MM.1S (cell line): ENCODE data around the gene GAS7.

ENCODE experiments used
- DNase-seq: peaks from one replicate; pipeline ENCODE4 v3.0.0-alpha.2; 2015
- H2AFZ ChIP-seq: fragments of 300-600 bp; sonication (generic); 2 replicates; pipeline ENCODE4 v1.6.0; 2016; ENCODE audit warnings: antibody characterized with exemption, low read length
- H3F3A ChIP-seq: fragments of 300-600 bp; sonication (generic); 2 replicates; pipeline ENCODE4 v1.6.1; 2016; ENCODE audit warnings: mild to moderate bottlenecking, antibody characterized with exemption, low read length, moderate library complexity, mixed read lengths; ENCODE audit not compliant: insufficient read depth
- H3K27ac ChIP-seq: fragments of 300-600 bp; sonication (generic); 2 replicates; pipeline ENCODE4 v1.5.1; 2016; ENCODE audit warnings: mild to moderate bottlenecking, low read length
- H3K27me3 ChIP-seq: fragments of 300-600 bp; sonication (generic); replicated peaks from 2 replicates; pipeline ENCODE4 v1.6.0; 2016; ENCODE audit warnings: low read length; ENCODE audit not compliant: insufficient read depth
- H3K36me3 ChIP-seq: fragments of 300-600 bp; sonication (generic); replicated peaks from 2 replicates; pipeline ENCODE4 v1.6.1; 2016; ENCODE audit warnings: mild to moderate bottlenecking, low read length, mixed read lengths; ENCODE audit not compliant: insufficient read depth
- H3K4me1 ChIP-seq: fragments of 300-600 bp; sonication (generic); 2 replicates; pipeline ENCODE4 v1.6.1; 2016; ENCODE audit warnings: low read length, mixed read lengths
- H3K4me2 ChIP-seq: fragments of 300-600 bp; sonication (generic); 2 replicates; pipeline ENCODE4 v1.6.0; 2016; ENCODE audit warnings: low read depth, low read length
- H3K4me3 ChIP-seq: fragments of 300-600 bp; sonication (generic); 2 replicates; pipeline ENCODE4 v1.5.1; 2016; ENCODE audit warnings: low read length, mixed read lengths
- H3K79me2 ChIP-seq: fragments of 300-600 bp; sonication (generic); 2 replicates; pipeline ENCODE4 v1.6.1; 2016; ENCODE audit warnings: mixed run types, low read length, mixed read lengths
- H3K9ac ChIP-seq: fragments of 300-600 bp; sonication (generic); 2 replicates; pipeline ENCODE4 v1.6.1; 2016; ENCODE audit warnings: low read length, mixed read lengths
- H3K9me2 ChIP-seq: fragments of 300-600 bp; sonication (generic); replicated peaks from 2 replicates; pipeline ENCODE4 v1.6.1; 2016; ENCODE audit warnings: mild to moderate bottlenecking, low read length, mixed read lengths; ENCODE audit not compliant: insufficient read depth
- H3K9me3 ChIP-seq: fragments of 300-600 bp; sonication (generic); replicated peaks from 2 replicates; pipeline ENCODE4 v1.6.1; 2016; ENCODE audit warnings: mild to moderate bottlenecking, low read length, mixed read lengths; ENCODE audit not compliant: insufficient read depth
- H4K20me1 ChIP-seq: fragments of 300-600 bp; sonication (generic); 2 replicates; pipeline ENCODE4 v1.6.1; 2016; ENCODE audit warnings: mild to moderate bottlenecking, low read length, moderate library complexity, mixed read lengths; ENCODE audit not compliant: insufficient read depth
- CTCF ChIP-seq: fragments of 300-600 bp; sonication (generic); IDR thresholded peaks from 2 replicates; pipeline ENCODE4 v1.5.1; 2016; ENCODE audit warnings: antibody characterized with exemption, low read length, mixed read lengths
- EZH2 ChIP-seq: fragments of 300-600 bp; sonication (generic); optimal IDR thresholded peaks from 2 replicates; pipeline ENCODE3; 2017; ENCODE audit warnings: low read depth, mild to moderate bottlenecking, antibody characterized with exemption, low read length, mixed read lengths
- EZH2phosphoT487 ChIP-seq: fragments of 300-600 bp; sonication (generic); IDR thresholded peaks from 2 replicates; pipeline ENCODE4 v1.6.1; 2018; ENCODE audit warnings: antibody characterized with exemption, low read length

Gene GAS7

GRCh38 chr17:9958586-9959281 is 239.7 kb downstream of the GAS7 start:
- H3K79me2 ChIP-seq = no peaks in the 10 kb centered on the region
- no peaks in the 10 kb centered on the region for H3F3A ChIP-seq
- no peak for DNase-seq
- no peak overlapping the region for H3K4me2 ChIP-seq
- H3K9me2 ChIP-seq = no peaks in the 10 kb centered on the region
- no peak overlapping the region for H3K27ac ChIP-seq
- no peak for TF ChIP-seq EZH2
- no peak for TF ChIP-seq EZH2phosphoT487
- no peak for TF ChIP-seq CTCF
- H3K36me3 ChIP-seq = no peaks in the 10 kb centered on the region
- H3K27me3 ChIP-seq = peaks cover 5% of the 10 kb centered on the region; the same call in 1 of the 2 replicates
- H3K4me1 ChIP-seq = no peaks in the 10 kb centered on the region
- no peak overlapping the region for H2AFZ ChIP-seq
- no peak overlapping the region for H3K9ac ChIP-seq
- no peaks in the 10 kb centered on the region for H4K20me1 ChIP-seq
- H3K9me3 ChIP-seq = no peaks in the 10 kb centered on the region
- no peak overlapping the region for H3K4me3 ChIP-seq

- no peaks in the 10 kb centered on the region for H3K79me2 ChIP-seq
- no peak for DNase-seq
- no peak overlapping the region for H3K4me3 ChIP-seq
- no peak overlapping the region for H2AFZ ChIP-seq
- H3K9me2 ChIP-seq = no peaks in the 10 kb centered on the region
- TF ChIP-seq EZH2phosphoT487 (no peak), EZH2 (no peak), CTCF (no peak)
- no peak overlapping the region for H3K9ac ChIP-seq
- no peaks in the 10 kb centered on the region for H3K9me3 ChIP-seq
- H3F3A ChIP-seq = no peaks in the 10 kb centered on the region
- H3K4me2 ChIP-seq = no peak overlapping the region
- no peaks in the 10 kb centered on the region for H4K20me1 ChIP-seq
- no peaks in the 10 kb centered on the region for H3K4me1 ChIP-seq
- no peaks in the 10 kb centered on the region; the same call in 1 of the 2 replicates for H3K27me3 ChIP-seq
- no peak overlapping the region for H3K27ac ChIP-seq
- H3K36me3 ChIP-seq = no peaks in the 10 kb centered on the region
These were observed 241.2 kb downstream of the GAS7 start for GRCh38 chr17:9957244-9957643.

GRCh38 chr17:9956474-9957131 is 241.8 kb downstream of the GAS7 start:
- TF ChIP-seq EZH2phosphoT487 (no peak), EZH2 (no peak), CTCF (no peak)
- Histone ChIP-seq H3K4me1 (no peaks in the 10 kb centered on the region), H3K9me2 (no peaks in the 10 kb centered on the region), H3K4me2 (no peak overlapping the region), H3F3A (no peaks in the 10 kb centered on the region), H4K20me1 (no peaks in the 10 kb centered on the region), H3K79me2 (no peaks in the 10 kb centered on the region), H3K27ac (no peak overlapping the region), H3K27me3 (no peaks in the 10 kb centered on the region; the same call in 1 of the 2 replicates), H3K9ac (no peak overlapping the region), H3K36me3 (no peaks in the 10 kb centered on the region), H3K9me3 (no peaks in the 10 kb centered on the region), H3K4me3 (no peak overlapping the region), H2AFZ (no peak overlapping the region)
- no peak for DNase-seq
